Astrocyte of the spinal cord (primary cell): ENCODE results near the gene SMARCA2.

Experiments
- DNase-seq: peaks from one replicate; pipeline ENCODE4 v3.0.0; 2011; ENCODE audit warnings: low read depth, low spot score
- H3K4me3 ChIP-seq: 2 replicates; pipeline ENCODE4 v1.5.1; 2011; ENCODE audit warnings: low read depth, mild to moderate bottlenecking, low read length, moderate library complexity
- CTCF ChIP-seq: IDR thresholded peaks from 2 replicates; pipeline ENCODE4 v1.5.1; 2012; ENCODE audit warnings: low read depth, mild to moderate bottlenecking, low read length, inconsistent platforms
- in situ Hi-C: cut with HindIII; loops from 2 replicates; pipeline ENCODE4 v1.10.0; 2017; ENCODE audit warnings: low sequenced_read_pairs

SMARCA2 gene

GRCh38 chr9:2013743-2014475, 1.2 kb upstream of the SMARCA2 start:
- in situ Hi-C loops, result no loop called here

GRCh38 chr9:2015581-2016407, 647 bp downstream of the SMARCA2 start:
- no peak for TF ChIP-seq CTCF
- H3K4me3 ChIP-seq, result peak overlapping the region; percentile 86
- peak; percentile 49 for DNase-seq
- in situ Hi-C loops, result no loop called here

More at GRCh38 chr9:2013743-2014475, 1.2 kb upstream of the SMARCA2 start:
- H3K4me3 ChIP-seq, result peak overlapping the region; percentile 86
- no peak for TF ChIP-seq CTCF
- DNase-seq, result no peak

- in situ Hi-C loops, result no loop called here
- peak overlapping the region; percentile 86 for H3K4me3 ChIP-seq
- DNase-seq, result peak; percentile 78
- TF ChIP-seq CTCF, result no peak
Observed at GRCh38 chr9:2016408-2017330, 1.5 kb downstream of the SMARCA2 start.

DNA sequence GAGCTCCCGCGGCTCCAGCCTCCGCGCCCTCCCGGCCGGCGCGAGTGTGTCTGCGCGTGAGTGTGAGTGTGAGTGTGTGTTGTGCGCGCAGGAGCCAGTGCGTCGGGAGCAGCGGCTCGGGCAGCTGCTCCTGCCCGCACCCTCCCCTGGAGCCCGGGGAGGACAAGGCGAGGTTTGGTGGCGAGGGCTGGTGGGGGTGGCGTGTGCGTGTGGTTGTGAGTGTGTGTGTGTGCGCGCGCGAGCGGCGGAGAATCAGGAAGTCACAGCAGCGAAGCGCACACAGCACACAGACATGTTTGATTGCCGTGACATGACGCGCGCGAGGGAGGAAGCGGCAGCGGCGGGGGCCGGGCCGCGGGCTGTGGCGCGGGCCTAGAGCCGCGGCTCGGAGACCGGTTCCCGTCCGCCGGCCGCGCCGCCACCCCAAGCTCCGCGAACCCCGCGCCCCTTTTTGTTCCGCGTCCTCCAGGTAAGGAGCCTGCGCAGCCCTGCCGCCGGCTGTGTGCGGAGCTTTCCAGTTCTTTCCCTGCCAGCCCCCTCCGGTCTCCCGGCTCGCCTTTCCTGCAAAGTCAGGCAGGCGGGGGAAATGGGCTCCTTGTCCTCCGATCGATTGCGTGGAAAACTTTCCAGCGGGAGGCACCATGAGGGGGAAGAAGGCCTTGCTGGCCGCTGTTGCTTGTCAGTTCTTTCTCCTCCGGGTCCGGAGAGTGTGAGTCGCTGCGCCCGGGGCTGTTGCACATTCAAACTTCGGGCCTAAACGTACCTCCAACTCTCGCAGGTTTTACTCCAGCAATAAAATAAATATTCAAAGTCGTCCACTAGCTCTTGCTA, 2.4 kb downstream of the SMARCA2 start:
- peak; percentile 74 for DNase-seq
- in situ Hi-C loops, result no loop called here
- TF ChIP-seq CTCF, result no peak
- H3K4me3 ChIP-seq, result peak overlapping the region; percentile 86

DNA sequence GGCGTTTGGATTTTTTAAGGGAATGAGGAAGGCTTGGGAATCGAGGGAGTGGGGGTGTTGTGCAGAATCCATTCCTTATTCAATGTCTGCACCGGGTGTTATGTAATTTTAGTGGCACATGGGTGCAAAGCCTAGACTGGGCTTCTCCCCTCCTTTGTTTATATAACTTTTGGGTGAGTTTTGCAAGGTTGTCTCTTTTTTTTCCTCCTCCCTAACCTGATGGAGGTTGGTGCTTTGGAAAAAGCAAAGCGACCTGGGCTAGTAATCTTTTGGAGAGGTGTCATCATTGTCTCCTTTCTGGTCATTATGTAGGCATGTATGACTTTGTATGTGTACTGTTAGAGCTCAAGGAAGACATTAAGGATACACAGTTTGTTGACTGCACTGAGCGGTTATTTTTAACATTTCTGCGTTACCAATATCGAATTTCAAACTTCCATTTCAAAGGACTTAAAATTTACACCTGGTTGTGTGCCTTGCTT, 3.1 kb downstream of the SMARCA2 start:
- H3K4me3 ChIP-seq, result peak overlapping the region; percentile 86
- no peak for TF ChIP-seq CTCF
- no peak for DNase-seq
- in situ Hi-C loops, result no loop called here
